Right lobe of liver (tissue), 6 donors: ENCODE measurements around the gene MAP1LC3C. TPM values are rescaled to one million over a fixed set of nuclear protein-coding genes. Genes with fewer than 3 reads are reported as not detected.

Experiments used
- ATAC-seq, 4 donors: fragments of 200-7000 bp; cut with Tn5 transposase; one replicate each; pipeline ENCODE4 v1.9.1; 2020; ENCODE audit warnings: mild to moderate bottlenecking in 4 of 4, moderate library complexity in 4 of 4
- DNase-seq, 3 donors: peaks; one replicate each; pipeline ENCODE4 v3.0.0-alpha.2; 2020
- H3K27ac ChIP-seq, 3 donors: fragments of 200-600 bp; one replicate each; pipeline ENCODE4 v1.8.0; 2022
- H3K27me3 ChIP-seq, 2 donors: fragments of 200-600 bp; one replicate each; pipeline ENCODE4 v1.8.0; 2022
- H3K36me3 ChIP-seq, 4 donors: fragments of 200-600 bp; sonication (generic) in 1 of 4; one replicate each; pipeline versions ENCODE4 v1.5.1 to v1.8.0; 2017 to 2022; ENCODE audit warnings: control low read depth in 1 of 4
- H3K4me1 ChIP-seq, 4 donors: fragments of 200-600 bp; sonication (generic) in 1 of 4; one replicate each; pipeline versions ENCODE4 v1.5.1 to v1.8.0; 2017 to 2022; ENCODE audit warnings: control low read depth in 1 of 4
- H3K4me3 ChIP-seq, 3 donors: fragments of 200-600 bp; one replicate each; pipeline ENCODE4 v1.8.0; 2022
- H3K9me3 ChIP-seq, 4 donors: fragments of 200-600 bp; sonication (generic) in 1 of 4; one replicate each; pipeline versions ENCODE4 v1.5.1 to v1.8.0; 2017 to 2022; ENCODE audit warnings: control low read depth in 1 of 4
- POLR2A ChIP-seq: fragments of 450-650 bp; IDR thresholded peaks from one replicate; pipeline ENCODE4 v1.6.1; 2017; ENCODE audit warnings: antibody characterized with exemption, mild to moderate bottlenecking
- WGBS: methylation state at CpG from one replicate; pipeline ENCODE4 v1.1.6; 2018; ENCODE audit warnings: low coverage, low lambda C conversion rate; ENCODE audit not compliant: insufficient coverage; ENCODE audit errors: missing lambda C conversion rate; 5-methylcytosine and 5-hydroxymethylcytosine counted together
- intact Hi-C, 2 donors: fragments of 100-400 bp; cut with DNase I; formaldehyde crosslinking; loops; one replicate each; pipeline versions ENCODE4 v1.11.2 to v1.14.1; 2022
- total RNA-seq, 6 experiments: library from RNA; depleted of rRNA in 2 of 6; stranded (reverse); fragments of >200 nt in 2 of 6; fragmentation: NEBNext Ultra II Directional in 3 of 6; extraction: Animal tissue kit (Norgen Biotek cat#: 25700) in 3 of 6; gene quantifications; one replicate each; pipeline versions ENCODE4 v1.1.0 to v1.2.4, GENCODE V29; 2016 to 2023
- TF ChIP-seq, protein P1 (sequence below), 4 donors: fragments of 200-600 bp in 3 of 4; fragments of 450-650 bp in 1 of 4; IDR thresholded peaks; one replicate each; pipeline versions ENCODE4 v1.5.1 to v1.8.0; 2016 to 2022; ENCODE audit warnings: antibody characterized with exemption in 4 of 4, mild to moderate bottlenecking in 2 of 4
- donor health status: DM: no; HTN: yes; CAD: no.
- donor health status: DM: no; HTN: no; CAD: no.
- donor health status: DM: no; HTN: no; CAD: no.
- donor health status: DM: no; HTN: yes; CAD: no.
- donor health status: DM: no; HTN: yes; CAD: no.

Gene MAP1LC3C
- total RNA-seq, 6 experiments from 2014 or later, result 0.24 to 0.31 TPM; not detected in 4

DNA sequence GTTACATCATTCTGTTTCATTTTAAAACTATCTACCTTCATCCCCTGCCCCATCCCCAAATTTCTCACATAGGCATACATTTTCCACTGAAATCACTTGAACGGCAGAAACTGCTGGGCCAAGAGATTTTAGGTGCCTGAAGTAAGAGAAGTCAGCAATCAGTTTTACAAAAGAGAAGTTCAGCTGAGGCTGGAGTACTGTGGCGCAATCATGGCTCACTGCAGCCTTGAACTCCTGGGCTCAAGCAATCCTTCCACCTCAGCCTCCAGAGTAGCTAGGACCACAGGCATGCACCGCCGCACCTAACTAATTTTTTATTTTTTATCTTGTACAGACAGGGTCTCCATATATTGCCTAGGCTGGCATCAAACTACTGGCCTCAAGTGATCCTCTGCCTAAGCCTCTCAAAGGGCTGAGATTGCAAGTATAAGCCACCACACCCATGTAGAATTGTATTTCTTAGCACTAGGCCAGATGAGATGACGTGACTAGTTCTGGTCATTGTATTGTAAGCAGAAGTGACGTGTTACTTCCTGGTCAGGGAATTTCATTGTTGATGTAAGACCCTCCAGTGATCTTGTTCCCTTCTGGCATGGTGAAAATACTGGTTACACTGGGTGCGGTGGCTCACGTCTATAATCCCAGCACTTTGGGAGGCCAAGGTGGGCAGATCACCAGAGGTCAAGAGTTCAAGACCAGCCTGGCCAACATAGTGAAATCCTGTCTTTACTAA is 34.2 kb downstream of the MAP1LC3C start:
- 76% methylated on average over 8 of the region's 8 CpGs for WGBS
- Histone ChIP-seq H3K27ac (no peak overlapping the region), H3K36me3 (no peaks in the 10 kb centered on the region), H3K4me3 (no peak overlapping the region), H3K27me3 (no peaks in the 10 kb centered on the region), H3K4me1 (no peaks in the 10 kb centered on the region), H3K9me3 (no peaks in the 10 kb centered on the region)
- intact Hi-C loops, result no loop called here
- peak; percentile 38 to 74 (median 58) for ATAC-seq
- TF ChIP-seq, protein P1, sequence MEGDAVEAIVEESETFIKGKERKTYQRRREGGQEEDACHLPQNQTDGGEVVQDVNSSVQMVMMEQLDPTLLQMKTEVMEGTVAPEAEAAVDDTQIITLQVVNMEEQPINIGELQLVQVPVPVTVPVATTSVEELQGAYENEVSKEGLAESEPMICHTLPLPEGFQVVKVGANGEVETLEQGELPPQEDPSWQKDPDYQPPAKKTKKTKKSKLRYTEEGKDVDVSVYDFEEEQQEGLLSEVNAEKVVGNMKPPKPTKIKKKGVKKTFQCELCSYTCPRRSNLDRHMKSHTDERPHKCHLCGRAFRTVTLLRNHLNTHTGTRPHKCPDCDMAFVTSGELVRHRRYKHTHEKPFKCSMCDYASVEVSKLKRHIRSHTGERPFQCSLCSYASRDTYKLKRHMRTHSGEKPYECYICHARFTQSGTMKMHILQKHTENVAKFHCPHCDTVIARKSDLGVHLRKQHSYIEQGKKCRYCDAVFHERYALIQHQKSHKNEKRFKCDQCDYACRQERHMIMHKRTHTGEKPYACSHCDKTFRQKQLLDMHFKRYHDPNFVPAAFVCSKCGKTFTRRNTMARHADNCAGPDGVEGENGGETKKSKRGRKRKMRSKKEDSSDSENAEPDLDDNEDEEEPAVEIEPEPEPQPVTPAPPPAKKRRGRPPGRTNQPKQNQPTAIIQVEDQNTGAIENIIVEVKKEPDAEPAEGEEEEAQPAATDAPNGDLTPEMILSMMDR (IDR thresholded peaks at IDR 0.05), result no peak
- TF ChIP-seq POLR2A, result no peak
- peak in 1 of 3 donors; percentile 25 for DNase-seq

GRCh38 chr1:241963722-241964121 is 35.2 kb downstream of the MAP1LC3C start:
- Histone ChIP-seq H3K9me3 (no peaks in the 10 kb centered on the region), H3K36me3 (no peaks in the 10 kb centered on the region), H3K4me1 (no peaks in the 10 kb centered on the region), H3K27ac (no peak overlapping the region), H3K27me3 (no peaks in the 10 kb centered on the region), H3K4me3 (no peak overlapping the region)
- ATAC-seq (no peak), DNase-seq (no peak)
- intact Hi-C loops, result no loop called here
- TF ChIP-seq, protein P1 (IDR thresholded peaks at IDR 0.05), result no peak
- no peak for TF ChIP-seq POLR2A

- Histone ChIP-seq H3K36me3 (no peaks in the 10 kb centered on the region), H3K4me3 (no peak overlapping the region), H3K27ac (no peak overlapping the region), H3K9me3 (no peaks in the 10 kb centered on the region), H3K27me3 (no peaks in the 10 kb centered on the region), H3K4me1 (no peaks in the 10 kb centered on the region)
- 62% methylated on average over 2 of the region's 2 CpGs for WGBS
- intact Hi-C loops, result no loop called here
- TF ChIP-seq, protein P1 (IDR thresholded peaks at IDR 0.05), result no peak
- TF ChIP-seq POLR2A, result no peak
- ATAC-seq (no peak), DNase-seq (no peak)
Observed at GRCh38 chr1:241962153-241962552, 36.7 kb downstream of the MAP1LC3C start.

GRCh38 chr1:241957692-241958494 is 41.0 kb downstream of the MAP1LC3C start, which contains the start of gene BECN2:
TSS of gene BECN2 (plus strand) at chr1:241957767. CDS start at chr1:241957767, 0 bp downstream.
- no peak within 1 kb of the TSS for H3K4me3 ChIP-seq
- H3K27me3 ChIP-seq, result no peaks in the 10 kb centered on the region
- H3K4me1 ChIP-seq, result no peaks in the 10 kb centered on the region
- H3K36me3 ChIP-seq, result no peaks in the 10 kb centered on the region
- peak in 1 of 4 donors; percentile 35 for ATAC-seq
- H3K9me3 ChIP-seq, result no peaks in the 10 kb centered on the region
- H3K27ac ChIP-seq, result no peak within 1 kb of the TSS
- DNase-seq, result no peak
- intact Hi-C loops, result no loop called here
- TF ChIP-seq, protein P1 (IDR thresholded peaks at IDR 0.05), result no peak
- TF ChIP-seq POLR2A, result no peak
- 88% methylated on average over 9 of the region's 33 CpGs for WGBS
